Activated CD8-positive, alpha-beta memory T cell treated with anti-CD3 and anti-CD28 coated beads, Interleukin-2, amount 50 U/mL, for 24 hours (primary cell): ENCODE results near the gene TMEM63B.
"Not testable (repeated sequence)": the region's sequence is repeated elsewhere in the genome, so short reads cannot be mapped to it uniquely, and the experiment has no call there.

ENCODE experiments used
- DNase-seq: peaks from one replicate; pipeline ENCODE4 v3.0.0-alpha.2; 2020; ENCODE audit errors: extremely low read depth

TMEM63B gene

DNA sequence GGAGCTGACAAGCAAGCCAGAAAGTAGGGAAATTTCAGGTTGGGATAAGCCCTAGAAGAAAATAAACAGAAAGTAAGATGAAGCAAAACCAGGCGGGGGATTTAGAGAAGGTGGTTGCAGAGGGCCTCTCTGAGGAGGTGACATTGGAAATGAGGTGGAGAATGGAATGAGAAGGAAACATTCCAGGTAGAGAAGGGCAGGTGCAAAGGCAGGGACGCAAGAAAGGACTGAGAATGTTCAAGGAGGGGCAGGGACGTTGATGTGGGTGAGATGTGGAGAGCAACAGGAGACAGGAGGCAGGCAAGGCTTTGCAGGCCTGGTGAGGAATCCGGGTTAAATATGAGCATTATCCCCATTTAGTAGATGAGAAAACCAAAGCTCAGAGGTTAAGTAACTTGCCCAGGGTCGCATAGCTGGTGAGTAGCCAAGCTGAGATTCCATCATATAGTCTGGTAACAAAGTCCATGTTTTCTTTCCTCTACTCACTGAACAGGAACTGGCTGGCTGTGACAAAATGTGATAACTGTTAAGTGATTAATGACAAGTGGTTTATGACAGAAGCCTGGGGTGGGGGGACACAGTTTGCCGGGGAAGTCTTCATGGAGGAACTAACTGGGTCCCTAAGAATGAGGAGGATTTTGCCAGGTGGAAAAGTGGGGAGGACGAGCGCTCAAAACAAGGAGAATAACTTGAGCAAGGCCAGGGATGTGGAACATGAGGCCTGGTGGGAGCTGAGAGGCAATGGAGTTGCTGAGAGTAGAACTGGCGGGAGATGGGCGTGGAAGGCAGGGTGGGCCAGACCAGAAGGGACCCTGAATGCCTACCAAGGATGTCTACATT, 32.7 kb upstream of the TMEM63B start:
- no peak for DNase-seq

DNA sequence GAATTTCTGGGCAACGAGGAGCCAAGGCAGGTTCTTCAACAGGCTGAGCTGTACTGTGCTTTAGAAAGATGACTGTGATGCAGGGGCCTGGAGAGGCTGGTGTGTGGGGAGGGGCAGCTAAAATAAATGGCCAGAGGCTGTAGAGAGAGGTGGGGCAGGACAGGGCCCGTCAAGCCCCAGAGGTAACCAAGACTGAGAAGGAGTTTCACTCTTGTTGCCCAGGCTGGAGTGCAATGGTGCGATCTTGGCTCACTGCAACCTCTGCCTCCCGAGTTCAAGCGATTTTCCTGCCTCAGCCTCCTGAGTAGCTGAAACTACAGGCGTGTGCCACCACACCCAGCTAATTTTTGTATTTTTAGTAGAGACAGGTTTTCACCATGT, 32.1 kb upstream of the TMEM63B start:
- not testable (repeated sequence) for DNase-seq

DNA sequence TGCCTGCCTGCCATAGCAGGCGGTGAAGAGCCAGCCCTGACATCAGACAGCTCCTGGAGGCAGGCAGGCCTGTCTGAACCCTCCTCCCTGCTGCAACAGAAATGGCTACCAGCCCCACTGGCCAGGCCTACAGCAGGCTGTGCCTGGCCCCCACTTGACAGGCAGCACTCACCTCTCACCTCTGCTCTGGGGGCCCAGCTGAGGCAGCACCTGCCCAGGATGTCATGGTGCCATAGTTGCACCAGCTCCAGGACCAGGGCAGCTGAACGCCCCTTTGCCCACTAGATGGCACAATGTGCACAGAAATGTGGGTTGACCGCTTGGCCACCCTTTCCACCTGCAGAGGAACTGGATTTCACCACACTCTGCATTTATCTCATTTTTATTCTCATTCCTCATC, 30.7 kb upstream of the TMEM63B start:
- DNase-seq = peak; percentile 42

DNA sequence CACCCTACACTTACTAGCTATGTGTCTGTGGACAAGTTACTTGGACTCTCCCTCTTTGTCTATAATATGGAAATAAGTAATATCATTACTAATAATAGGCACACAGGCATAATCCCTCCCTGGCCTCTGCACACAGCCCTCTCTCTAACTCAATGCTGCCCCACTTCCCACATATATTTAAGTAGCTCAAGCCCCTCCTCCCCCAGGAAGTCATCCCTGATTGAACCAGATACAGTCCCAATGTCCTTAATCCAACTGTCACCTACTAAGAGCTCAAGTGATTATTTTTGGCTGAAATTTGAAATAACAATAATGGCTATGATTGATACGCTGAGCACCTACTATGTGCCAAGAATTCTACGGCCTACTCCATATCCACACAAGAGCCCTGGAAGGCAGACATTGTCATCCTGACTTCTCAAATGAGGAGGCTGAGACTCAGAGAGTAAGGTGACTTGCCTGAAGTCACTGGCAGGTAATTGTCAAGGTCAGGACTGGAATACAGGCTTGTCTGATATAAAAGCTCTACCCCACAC, 29.5 kb upstream of the TMEM63B start:
- no peak for DNase-seq

DNA sequence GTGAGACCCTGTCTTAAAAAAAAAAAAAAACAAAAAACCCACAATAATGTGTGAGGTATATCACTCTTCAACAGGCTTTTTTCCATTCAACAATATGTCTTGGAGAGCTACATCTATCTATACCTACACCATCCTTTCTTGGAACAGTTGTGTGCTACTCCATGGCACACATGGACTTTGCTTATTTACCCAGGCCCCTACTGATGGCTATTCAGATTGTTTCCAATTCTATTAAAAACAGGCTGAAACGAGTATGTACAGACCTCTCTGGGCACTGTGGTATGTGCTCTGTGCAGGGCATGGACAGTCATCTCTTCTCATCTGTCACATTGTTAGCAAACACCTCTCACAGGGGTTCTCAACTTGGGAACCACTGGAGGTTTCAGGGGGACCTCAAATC, 28.2 kb upstream of the TMEM63B start:
- no peak for DNase-seq

DNA sequence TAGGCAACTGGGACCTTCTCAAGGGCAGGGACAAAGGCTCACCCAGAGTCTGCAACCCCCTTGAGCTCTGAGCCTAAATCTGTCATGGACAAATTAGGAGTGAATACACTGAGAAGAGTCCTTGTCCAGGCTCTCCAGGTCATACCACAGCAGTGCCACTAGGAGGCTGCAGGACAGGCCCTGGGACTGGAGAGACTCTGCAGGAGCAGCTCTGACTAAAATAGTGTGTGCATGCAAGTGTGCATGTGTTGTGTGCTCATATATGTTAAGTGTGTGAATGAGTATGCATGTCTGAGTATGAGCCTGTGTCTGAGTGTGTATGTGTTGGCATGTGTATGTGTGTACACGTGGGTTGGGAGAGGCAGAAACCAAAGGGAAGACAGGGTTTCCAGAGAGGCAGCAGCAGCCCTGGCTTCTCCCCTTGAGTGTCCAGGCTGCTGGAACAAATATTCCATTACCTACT, 27.2 kb upstream of the TMEM63B start:
- no peak for DNase-seq

DNA sequence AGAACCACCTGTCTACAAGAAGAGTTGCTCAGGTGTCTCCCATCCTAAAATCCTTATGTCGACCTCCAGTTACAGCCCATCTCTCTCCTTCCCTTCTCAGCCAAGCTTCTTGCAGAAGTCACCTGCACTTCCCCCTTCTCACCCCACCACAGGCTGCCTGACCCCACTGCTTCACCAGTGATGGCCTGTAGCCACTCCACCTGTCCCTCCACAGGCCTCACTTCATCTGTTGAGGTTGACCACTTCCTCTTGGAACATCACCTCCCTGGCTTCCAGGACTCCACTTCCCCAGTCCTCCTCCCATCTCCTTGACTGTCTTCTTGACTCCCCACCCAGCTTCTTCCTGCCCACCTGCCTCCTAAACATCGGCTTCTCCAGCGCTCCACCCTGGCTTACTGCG, 25.5 kb upstream of the TMEM63B start:
- DNase-seq = no peak

GRCh38 chr6:44102527-44102926, 24.8 kb upstream of the TMEM63B start:
- no peak for DNase-seq

DNA sequence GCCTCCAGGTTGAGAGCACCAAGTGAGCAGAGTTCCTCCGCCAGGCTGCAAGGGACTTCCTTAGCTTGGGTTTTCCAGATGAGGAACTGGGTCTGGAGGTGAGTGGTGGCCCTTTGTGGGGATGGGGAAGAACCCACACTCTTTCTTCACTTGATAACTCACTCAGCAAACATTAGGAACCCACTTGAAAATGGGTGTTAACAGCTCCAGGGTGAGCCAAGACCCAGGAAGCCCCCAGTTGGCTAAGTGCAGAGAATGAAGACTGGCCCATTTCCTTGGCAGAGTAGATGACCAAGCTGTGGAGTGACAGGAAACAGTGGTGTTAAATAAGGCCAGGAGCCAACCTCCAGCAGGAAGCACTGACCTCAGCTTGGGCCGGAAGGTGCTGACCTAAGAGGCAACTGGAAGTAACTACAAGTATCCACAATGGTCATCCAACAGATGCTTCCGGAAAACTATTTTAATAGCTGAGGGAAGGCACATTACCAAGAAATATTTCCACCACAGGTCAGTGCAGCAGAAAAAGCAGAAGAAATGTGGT, 22.8 kb upstream of the TMEM63B start:
- no peak for DNase-seq

- DNase-seq = no peak
These were observed 22.2 kb upstream of the TMEM63B start for GRCh38 chr6:44105146-44105545.

GRCh38 chr6:44105993-44106740, 21.2 kb upstream of the TMEM63B start:
- DNase-seq = no peak

GRCh38 chr6:44107017-44107416, 20.3 kb upstream of the TMEM63B start:
- DNase-seq = no peak

- no peak for DNase-seq
These were observed 18.9 kb upstream of the TMEM63B start for GRCh38 chr6:44108471-44108870.

GRCh38 chr6:44109212-44109611, 18.1 kb upstream of the TMEM63B start:
- DNase-seq = no peak

GRCh38 chr6:44110005-44110676, 17.2 kb upstream of the TMEM63B start:
- no peak for DNase-seq

DNA sequence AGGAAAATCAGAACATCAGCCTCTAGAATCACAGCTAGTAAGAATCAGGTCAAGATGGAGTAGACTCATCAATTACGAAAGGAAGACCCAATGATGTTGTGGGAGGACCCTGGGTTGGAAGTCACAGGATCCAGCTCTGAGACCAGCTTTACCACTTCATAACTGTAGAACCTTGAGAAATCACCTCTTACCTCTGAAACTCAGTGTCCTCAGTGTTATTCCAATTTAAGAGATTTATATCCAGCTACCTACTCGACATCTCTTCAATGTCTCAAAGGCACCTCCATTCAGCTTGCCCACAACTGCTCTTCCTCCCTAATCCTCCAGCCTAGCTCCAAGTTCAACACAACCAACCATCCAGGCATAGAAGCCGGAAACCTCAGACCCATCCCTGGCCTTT, 16.4 kb upstream of the TMEM63B start:
- DNase-seq = no peak

GRCh38 chr6:44111434-44112417, 15.6 kb upstream of the TMEM63B start:
- DNase-seq = no peak

GRCh38 chr6:44113414-44113813, 13.9 kb upstream of the TMEM63B start:
- DNase-seq = no peak

GRCh38 chr6:44115866-44116265, 11.5 kb upstream of the TMEM63B start:
- no peak for DNase-seq

DNA sequence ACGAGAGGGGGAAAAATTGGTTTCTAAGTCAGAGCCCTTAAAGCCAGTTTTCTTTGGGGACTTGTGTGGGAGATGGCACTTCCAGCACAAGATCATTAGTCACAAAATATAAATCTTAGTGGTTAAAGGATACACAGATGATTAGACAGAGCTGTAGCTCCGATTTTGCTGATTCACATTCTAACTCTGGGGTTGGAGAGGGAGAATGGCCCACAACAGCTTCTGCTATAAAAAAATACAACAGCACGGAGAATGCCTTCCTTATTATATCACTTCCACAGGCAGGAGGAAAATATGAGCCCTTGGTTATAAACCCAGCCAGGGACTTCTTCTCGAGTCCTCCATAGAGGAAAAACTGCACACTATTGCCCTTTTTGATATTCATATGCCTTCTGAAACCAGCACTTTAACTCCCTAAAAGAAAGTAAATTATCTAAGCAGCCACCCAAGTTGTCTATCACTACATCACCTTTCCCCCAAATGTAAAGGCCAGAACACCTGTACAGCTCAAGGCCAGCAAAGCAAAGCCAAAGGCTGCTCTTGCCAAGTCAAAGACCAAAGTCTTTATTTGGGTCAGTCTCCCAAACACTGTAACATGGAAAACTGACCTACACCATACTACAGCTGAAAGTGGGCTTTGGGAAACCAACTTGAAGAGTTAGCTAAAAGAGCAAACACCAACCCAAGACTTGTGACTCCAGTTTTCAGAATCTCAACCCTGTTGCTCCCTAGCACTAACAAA, 10.5 kb upstream of the TMEM63B start:
- DNase-seq = no peak
